ENCODE results near the gene ASTN2.

DNA sequence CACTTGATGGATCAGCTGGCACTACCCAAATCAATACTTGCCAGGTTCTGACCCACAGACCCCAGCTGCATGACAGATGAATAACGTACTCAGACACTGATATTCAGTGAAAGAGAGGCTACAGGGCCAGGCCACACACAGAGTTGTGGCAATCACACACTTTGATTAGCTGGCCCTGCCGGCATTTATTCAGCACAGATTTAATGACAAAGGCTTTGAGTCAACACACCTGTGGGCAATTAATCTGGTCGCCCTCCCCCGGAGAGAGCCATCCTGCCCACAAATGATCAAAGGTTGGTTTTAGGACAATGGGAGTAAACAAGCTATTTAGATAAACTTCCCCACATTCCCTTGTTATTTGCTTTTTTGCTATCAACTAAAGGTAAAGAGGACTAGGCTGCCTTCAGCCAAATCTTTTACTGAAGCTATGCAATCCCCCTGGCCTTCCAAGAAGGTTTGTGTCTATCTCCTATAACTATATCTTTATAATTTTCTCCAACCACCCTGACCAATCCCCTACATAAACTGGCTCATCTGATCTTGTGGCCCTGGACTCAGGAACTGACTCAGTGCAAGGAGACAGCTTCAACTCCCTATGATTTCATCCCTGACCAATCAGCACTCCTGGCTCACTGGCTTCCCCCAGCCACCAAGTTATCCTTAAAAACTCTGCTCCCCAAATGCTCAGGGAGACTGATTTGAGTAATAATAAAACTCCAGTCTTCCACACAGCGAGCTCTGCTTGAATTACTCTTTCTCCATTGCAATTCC lies 740.5 kb downstream of the ASTN2 start:
- TF ChIP-seq CTCF (IDR thresholded peaks at IDR 0.05) = no peak
- no peak for TF ChIP-seq POLR2A (IDR thresholded peaks at IDR 0.05)

All from lower leg skin (tissue), 3 donors.